NCI-H1930 (cell line): Measurements from ENCODE around the gene NEURL1.

Experiments
- DNase-seq, 2 experiments: peaks; one replicate each; lab custom pipeline; 2025; lab: John Stamatoyannopoulos, UW

NEURL1 gene

DNA sequence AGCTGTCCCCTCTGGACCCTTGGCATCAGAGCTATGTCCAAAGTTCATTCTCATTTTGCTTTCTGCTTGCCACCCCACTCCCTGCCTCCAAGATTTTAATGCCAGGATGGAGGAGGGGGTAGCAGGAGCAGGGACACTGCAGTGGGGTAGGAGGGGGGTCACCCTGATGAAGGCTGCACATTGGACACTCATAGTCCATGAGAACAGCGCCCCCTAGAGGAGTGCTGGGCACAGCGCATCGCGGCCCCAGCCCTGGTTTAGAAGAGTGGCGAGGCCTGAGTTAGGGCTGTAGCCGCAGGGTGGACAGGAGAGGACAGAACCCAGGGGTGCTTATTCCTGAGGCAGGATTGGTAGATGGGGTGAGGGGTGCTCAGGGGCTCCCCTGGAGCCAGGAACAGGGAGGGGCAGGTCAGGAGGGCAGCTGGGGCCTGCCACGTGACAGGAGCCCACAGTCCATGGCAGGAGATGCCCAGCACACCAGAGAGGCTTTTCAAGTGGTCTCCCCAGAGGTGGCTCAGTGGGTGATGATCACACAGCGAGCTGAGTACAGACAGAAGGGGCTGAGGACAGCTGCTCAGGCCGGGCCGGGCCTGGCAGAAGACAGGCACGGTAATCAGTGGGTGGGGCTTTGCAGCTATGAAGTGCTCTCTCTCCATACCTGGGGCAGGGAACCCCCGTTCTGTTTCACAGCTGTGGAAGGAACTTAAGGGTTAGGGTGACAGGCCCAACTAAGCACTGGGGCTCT lies 71.4 kb downstream of the NEURL1 start:
- peak in 1 of 2 experiments; percentile 44 for DNase-seq

- DNase-seq = no peak
Measured at GRCh38 chr10:103566536-103566935, 73.0 kb downstream of the NEURL1 start.

- no peak for DNase-seq
Measured at GRCh38 chr10:103568505-103568904, 75.0 kb downstream of the NEURL1 start.

- DNase-seq = no peak
Measured at GRCh38 chr10:103569896-103570295, 76.4 kb downstream of the NEURL1 start.

DNA sequence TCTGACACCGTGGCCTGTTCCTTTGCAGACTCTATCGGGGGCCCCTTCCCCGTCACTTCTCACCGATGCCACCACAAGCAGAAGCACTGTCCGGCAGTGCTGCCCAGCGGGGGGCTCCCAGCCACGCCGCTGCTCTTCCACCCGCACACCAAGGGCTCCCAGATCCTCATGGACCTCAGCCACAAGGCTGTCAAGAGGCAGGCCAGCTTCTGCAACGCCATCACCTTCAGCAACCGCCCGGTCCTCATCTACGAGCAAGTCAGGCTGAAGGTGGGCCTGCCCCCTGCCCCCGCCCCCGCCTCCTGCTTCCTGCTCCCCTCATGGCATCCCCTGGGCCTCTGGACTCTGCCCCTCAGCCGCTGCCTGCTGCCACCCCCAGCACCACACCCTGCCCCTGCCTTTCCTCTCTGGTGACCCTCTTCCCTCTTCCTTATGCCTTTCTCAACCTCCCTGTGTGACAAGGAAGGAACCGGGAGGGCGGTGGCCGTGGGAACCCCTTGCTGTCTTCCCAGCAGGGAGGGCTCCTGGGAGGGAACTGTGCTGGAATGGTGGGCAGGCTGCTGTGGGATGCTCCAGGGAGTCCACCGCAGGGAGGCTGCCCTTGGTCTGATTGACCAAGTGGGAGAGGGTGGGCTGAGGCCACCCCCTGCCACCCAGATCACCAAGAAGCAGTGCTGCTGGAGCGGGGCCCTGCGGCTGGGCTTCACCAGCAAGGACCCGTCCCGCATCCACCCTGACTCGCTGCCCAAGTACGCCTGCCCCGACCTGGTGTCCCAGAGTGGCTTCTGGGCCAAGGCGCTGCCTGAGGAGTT lies 77.5 kb downstream of the NEURL1 start:
- no peak for DNase-seq

- DNase-seq = no peak
Measured at GRCh38 chr10:103571656-103571975, 78.1 kb downstream of the NEURL1 start.

GRCh38 chr10:103572347-103573204 lies 79.1 kb downstream of the NEURL1 start:
- DNase-seq = no peak

GRCh38 chr10:103573205-103573487 lies 79.6 kb downstream of the NEURL1 start:
- no peak for DNase-seq

GRCh38 chr10:103574097-103575061 lies 80.9 kb downstream of the NEURL1 start:
- no peak for DNase-seq

DNA sequence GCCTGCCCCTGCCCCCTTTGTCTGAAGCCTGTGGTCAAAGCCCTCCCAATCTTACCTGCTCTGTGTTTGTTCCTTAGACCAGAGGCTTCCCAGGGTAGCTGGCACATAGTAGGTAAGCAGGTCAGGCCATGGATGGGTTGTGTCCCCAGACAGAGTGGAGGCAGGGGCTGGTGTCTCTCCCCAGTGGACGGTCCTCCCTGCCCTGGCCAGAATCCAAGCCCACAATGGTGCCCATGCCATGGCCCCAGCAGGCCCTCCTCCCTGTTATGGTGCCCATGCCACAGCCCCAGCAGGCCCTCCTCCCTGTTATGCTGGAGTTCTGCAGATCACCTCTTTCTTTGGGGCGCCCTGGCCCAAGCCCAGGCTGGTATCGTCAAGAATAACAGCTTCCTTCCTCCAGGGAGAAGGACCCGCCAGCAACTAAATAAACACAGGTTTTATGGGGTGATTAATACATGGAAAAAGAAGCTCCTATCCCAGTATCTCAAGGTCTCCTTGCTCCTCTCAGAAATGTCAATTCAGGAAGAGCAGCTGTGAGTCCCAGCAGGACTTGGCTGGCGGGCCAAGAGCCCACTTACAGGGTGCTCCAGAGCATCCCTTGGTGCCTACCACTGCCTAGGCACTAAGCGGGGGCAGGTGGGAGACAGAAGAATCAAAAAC lies 82.0 kb downstream of the NEURL1 start:
- no peak for DNase-seq

DNA sequence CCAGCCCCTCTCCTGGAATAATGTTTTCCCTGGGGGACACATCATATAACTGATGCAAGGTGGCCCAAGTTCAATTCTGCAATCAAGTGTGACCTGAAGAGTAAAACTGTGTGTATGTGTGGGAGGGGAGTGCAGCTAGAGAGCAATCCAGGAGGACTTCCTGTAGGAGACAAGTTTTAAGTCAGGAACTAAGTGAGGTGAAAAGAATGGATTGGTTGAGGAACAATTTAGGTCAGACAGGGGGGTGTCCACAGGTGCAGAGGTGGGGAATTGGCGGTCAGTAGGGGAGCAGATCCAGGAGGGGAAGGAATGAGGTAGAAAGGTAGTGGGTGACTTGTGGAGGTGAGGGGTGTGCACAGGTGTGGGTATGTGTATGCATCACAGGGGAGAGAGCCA lies 82.6 kb downstream of the NEURL1 start:
- no peak for DNase-seq

GRCh38 chr10:103576862-103577261 lies 83.4 kb downstream of the NEURL1 start:
- no peak for DNase-seq

DNA sequence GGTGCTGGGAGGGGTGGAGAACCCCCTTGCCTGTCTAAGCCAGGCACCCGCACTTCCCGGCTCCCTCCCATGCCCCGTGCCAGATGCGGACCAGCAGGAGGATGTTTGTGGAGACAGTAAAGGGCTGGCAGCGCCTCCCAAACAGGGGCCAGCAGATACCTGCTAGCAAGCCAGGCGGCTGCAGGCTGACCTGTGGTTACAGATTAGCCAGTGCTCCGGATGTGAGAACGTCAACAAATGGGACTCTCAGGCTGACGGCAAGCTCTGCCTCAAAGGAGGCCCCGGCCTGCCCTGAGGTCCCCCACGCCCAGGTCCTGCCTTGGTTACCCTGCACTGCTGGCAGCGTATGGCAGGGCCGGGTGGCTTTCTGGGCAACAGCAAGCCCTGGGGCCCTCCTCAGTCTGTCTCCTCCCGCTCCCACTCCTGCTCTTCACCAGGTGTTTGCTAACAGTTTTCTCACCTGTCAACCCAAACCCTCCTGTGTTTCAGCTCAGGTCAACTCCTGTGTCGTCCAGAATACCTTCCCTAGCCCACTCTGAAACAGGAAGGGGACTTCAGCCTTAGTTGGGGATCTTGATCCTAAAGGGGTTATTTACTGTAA lies 85.4 kb downstream of the NEURL1 start:
- no peak for DNase-seq

DNA sequence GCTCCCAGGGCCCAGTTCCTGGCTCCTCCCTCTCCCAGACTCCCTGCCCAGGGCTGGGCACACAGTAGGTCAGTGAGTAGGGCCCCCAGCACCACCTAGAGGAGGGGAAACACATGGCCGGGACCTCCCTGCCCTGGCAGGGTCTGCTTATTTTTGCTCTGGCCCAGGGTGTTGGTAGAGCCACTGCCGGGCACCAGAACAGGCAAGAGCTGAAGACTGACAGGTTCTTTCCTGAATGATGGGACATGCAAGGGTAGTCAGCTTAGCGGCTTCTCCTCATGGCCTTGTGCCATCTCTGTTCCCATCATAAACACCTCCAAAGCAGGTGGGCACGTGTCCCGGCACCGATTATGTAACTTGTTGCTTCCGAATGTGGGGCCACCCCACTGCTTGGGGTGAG lies 86.5 kb downstream of the NEURL1 start:
- no peak for DNase-seq

- DNase-seq = no peak
Measured at GRCh38 chr10:103580430-103580829, 86.9 kb downstream of the NEURL1 start.

DNA sequence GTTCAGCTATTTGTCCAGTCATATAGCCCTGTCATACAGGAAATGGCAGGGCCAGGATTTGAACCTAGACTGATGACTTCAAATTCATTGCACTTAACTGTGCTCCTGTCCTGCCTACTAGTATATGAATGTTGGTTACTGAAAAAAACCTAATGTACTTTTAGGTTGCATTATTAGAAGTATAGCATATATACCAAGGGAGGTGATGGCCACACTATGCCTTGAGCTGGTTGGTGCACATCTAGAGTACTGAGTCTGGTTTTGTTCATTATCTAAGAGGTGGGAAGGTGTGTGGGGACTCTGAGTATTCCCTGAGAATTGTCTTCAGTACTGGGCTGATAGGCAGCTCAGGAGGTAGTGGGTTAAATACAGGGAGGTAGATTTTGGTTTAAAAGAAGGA lies 88.0 kb downstream of the NEURL1 start:
- DNase-seq = no peak

GRCh38 chr10:103582331-103583123 lies 89.0 kb downstream of the NEURL1 start:
- DNase-seq = no peak

GRCh38 chr10:103583871-103584215 lies 90.3 kb downstream of the NEURL1 start:
- peak in 1 of 2 experiments; percentile 7 for DNase-seq

- peak; percentile 71 to 90 for DNase-seq
Measured at GRCh38 chr10:103584216-103585010, 90.9 kb downstream of the NEURL1 start.
